Sigmoid colon (tissue), 7 donors: ENCODE measurements around the gene TMEM19. TPM values are rescaled to one million over a fixed set of nuclear protein-coding genes. Genes with fewer than 3 reads are reported as not detected.
"Not testable (repeated sequence)": the region's sequence is repeated elsewhere in the genome, so short reads cannot be mapped to it uniquely, and the experiment has no call there.

Experiments
- DNase-seq: peaks from one replicate; pipeline ENCODE4 v3.0.0-alpha.2; 2019
- H3K27ac ChIP-seq, 4 donors: fragments of 200-600 bp; sonication (generic); one replicate each; pipeline ENCODE4 v1.5.1; 2016 to 2019; ENCODE audit warnings: mild to moderate bottlenecking in 1 of 4
- H3K27me3 ChIP-seq, 3 donors: fragments of 200-600 bp; sonication (generic); one replicate each; pipeline ENCODE4 v1.5.1; 2019; ENCODE audit warnings: mild to moderate bottlenecking in 1 of 3
- H3K36me3 ChIP-seq, 4 donors: fragments of 200-600 bp; sonication (generic); one replicate each; pipeline ENCODE4 v1.5.1; 2016 to 2019
- H3K4me1 ChIP-seq, 4 donors: fragments of 200-600 bp; sonication (generic); one replicate each; pipeline ENCODE4 v1.5.1; 2017 to 2019
- H3K4me3 ChIP-seq, 4 donors: fragments of 200-600 bp; sonication (generic); one replicate each; pipeline ENCODE4 v1.5.1; 2017 to 2019; ENCODE audit warnings: mild to moderate bottlenecking in 2 of 4, moderate library complexity in 1 of 4
- H3K9me3 ChIP-seq, 4 donors: fragments of 200-600 bp in 3 of 4; sonication (generic) in 3 of 4; one replicate each; pipeline versions ENCODE4 v1.5.1 to v1.6.1; 2013 to 2019
- EP300 ChIP-seq, 4 donors: sonication (generic); formaldehyde crosslinking; IDR thresholded peaks; one replicate each; pipeline ENCODE4 v1.6.1; 2017; ENCODE audit warnings: antibody characterized with exemption in 4 of 4
- POLR2A ChIP-seq, 2 donors: fragments of 450-650 bp; IDR thresholded peaks; one replicate each; pipeline ENCODE4 v1.6.1; 2016; ENCODE audit warnings: antibody characterized with exemption in 2 of 2, mild to moderate bottlenecking in 2 of 2, moderate library complexity in 2 of 2
- POLR2AphosphoS5 ChIP-seq, 4 donors: sonication (generic); formaldehyde crosslinking; IDR thresholded peaks; one replicate each; pipeline ENCODE4 v1.6.1; 2017; ENCODE audit warnings: antibody characterized with exemption in 4 of 4
- WGBS, 2 donors: extraction: QIAGEN DNeasy Blood & Tissue Kit; methylation state at CpG; one replicate each; pipeline ENCODE4 v1.1.7; 2013; 5-methylcytosine and 5-hydroxymethylcytosine counted together
- intact Hi-C: fragments of 100-400 bp; cut with DNase I; formaldehyde crosslinking; loops from one replicate; pipeline ENCODE4 v1.15.1; 2023
- polyA plus RNA-seq, 3 donors: library from polyadenylated mRNA; stranded (reverse); fragments of 200-250 nt; gene quantifications; one replicate each; pipeline ENCODE4 v1.2.3, GENCODE V29; 2013
- total RNA-seq, 4 donors: library from RNA; depleted of rRNA; stranded (reverse); fragments of >200 nt; gene quantifications; one replicate each; pipeline ENCODE4 v1.1.0, GENCODE V29; 2016
- TF ChIP-seq, protein P1 (sequence below), 4 experiments: fragments of 450-650 bp in 3 of 4; fragments of 200-600 bp in 1 of 4; IDR thresholded peaks; one replicate each; pipeline ENCODE4 v1.5.1; 2016 to 2019; ENCODE audit warnings: antibody characterized with exemption in 4 of 4, mild to moderate bottlenecking in 3 of 4, moderate library complexity in 2 of 4
- donor health status: healthy with polysubstance abuse.
- donor health status: Bipolar disorder and iron deficiency.
- donor health status: healthy.

TMEM19 gene
- total and polyA plus RNA-seq, 7 donors = 3.6 to 23.5 (median 12.1) TPM

DNA sequence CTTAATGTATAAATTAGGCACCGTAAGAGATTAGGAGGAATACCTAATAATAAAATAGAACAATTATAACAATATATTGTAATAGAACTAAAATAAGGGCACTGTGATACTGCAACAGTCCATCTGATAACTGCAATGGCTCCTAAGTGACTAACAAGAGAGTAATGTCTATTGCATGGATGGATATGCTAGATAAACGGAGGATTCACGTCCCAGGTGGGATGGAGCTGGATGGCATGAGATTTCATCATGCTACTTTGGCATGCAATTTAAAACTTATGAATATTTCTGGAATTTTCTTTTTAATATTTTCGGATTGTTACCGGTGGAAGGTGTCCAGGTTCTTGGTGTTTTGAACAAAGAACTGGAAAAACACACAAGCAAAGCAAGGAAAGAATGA lies 2.2 kb upstream of the TMEM19 start:
- Histone ChIP-seq H3K36me3 (no peaks in the 10 kb centered on the region), H3K9me3 (no peaks in the 10 kb centered on the region), H3K27me3 (no peaks in the 10 kb centered on the region), H3K27ac (no peak overlapping the region), H3K4me3 (no peak overlapping the region), H3K4me1 (peaks cover 0 to 25% (median 21%) of the 10 kb centered on the region in 4 donors)
- intact Hi-C loops = no loop called here
- no peak for DNase-seq
- TF ChIP-seq, protein P1, sequence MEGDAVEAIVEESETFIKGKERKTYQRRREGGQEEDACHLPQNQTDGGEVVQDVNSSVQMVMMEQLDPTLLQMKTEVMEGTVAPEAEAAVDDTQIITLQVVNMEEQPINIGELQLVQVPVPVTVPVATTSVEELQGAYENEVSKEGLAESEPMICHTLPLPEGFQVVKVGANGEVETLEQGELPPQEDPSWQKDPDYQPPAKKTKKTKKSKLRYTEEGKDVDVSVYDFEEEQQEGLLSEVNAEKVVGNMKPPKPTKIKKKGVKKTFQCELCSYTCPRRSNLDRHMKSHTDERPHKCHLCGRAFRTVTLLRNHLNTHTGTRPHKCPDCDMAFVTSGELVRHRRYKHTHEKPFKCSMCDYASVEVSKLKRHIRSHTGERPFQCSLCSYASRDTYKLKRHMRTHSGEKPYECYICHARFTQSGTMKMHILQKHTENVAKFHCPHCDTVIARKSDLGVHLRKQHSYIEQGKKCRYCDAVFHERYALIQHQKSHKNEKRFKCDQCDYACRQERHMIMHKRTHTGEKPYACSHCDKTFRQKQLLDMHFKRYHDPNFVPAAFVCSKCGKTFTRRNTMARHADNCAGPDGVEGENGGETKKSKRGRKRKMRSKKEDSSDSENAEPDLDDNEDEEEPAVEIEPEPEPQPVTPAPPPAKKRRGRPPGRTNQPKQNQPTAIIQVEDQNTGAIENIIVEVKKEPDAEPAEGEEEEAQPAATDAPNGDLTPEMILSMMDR (IDR thresholded peaks at IDR 0.05) = no peak
- WGBS, 2 donors = 94 to 97% methylated on average over 5 of the region's 5 CpGs

DNA sequence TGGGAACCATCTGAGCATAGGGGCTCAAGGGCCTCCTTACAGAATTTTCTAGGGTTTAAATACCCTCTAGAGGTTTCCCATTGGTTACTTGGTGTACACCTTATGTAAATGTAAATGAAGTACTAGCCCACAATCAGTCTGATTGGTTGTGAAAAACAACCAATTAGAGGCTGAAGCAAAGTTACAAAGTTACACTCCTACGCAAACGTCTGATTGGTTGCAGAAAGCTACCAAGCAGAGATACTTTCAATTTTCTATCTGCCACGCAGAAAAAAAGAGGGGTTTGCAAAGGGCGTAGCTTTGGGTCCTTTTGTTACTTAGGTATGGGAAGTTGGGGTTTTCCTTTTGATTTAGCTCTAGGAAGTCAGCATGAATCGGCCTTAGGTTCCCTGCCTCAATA lies 1.8 kb upstream of the TMEM19 start:
- WGBS, 2 donors = 59 to 77% methylated on average over 5 of the region's 5 CpGs
- no peak overlapping the region for H3K4me3 ChIP-seq
- H3K9me3 ChIP-seq = no peaks in the 10 kb centered on the region
- peaks cover 0 to 30% (median 24%) of the 10 kb centered on the region in 4 donors for H3K4me1 ChIP-seq
- intact Hi-C loops = no loop called here
- no peak overlapping the region for H3K27ac ChIP-seq
- no peaks in the 10 kb centered on the region for H3K36me3 ChIP-seq
- TF ChIP-seq, protein P1 (IDR thresholded peaks at IDR 0.05) = no peak
- TF ChIP-seq POLR2AphosphoS5 (IDR thresholded peaks at IDR 0.05) (no peak), POLR2A (IDR thresholded peaks at IDR 0.05) (no peak), EP300 (IDR thresholded peaks at IDR 0.05) (no peak)
- DNase-seq = no peak
- H3K27me3 ChIP-seq = no peaks in the 10 kb centered on the region

DNA sequence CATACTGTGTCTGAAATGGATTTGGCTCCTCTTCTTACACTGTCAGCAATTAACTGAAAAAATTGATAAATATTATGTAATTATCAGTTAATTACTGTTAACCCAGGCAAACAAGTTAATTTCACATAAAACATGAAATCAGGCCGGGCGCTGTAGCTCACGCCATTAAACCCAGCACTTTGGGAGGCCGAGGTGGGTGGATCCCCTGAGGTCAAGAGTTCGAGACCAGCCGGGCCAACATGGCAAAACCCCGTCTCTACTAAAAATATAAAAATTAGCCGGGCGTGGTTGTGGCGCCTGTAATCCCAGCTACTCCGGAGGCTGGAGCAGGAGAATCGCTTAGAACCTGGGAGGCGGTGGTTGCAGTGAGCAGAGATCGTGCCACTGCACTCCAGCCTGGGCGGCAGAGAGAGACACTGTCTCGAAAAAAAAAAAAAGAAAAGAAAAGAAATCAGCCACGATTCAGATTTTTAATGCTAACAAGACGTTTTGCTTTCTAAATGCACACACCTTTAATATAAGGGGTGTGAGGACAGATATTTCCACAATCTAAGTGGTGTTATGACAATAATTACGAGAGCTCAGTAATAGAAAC lies 473 bp upstream of the TMEM19 start:
- intact Hi-C loops = no loop called here

DNA sequence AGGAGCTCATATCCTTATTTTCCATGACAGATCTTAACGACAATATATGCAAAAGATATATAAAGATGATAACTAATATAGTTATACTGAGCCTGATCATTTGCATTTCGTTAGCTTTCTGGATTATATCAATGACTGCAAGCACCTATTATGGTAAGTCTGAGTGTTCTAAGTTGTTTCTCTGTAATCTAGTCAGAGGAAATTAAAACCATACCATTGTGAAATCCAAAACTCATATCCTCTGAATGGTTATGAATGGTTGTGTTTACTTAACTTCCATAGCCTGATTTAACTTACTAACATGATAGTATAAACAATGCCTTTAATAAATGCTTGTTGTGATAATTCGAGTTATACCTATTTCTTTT lies 760 bp downstream of the TMEM19 start:
- intact Hi-C loops = loop anchor here (2.0 kb wide), 2 partner anchors 24 to 68 kb away; partner anchors contain the start of genes RAB21 and ZFC3H1
- DNase-seq = no peak
- peaks cover 0 to 34% (median 25%) of the 10 kb centered on the region in 4 donors for H3K4me1 ChIP-seq
- WGBS, 2 donors = 2 to 13% methylated on average over 3 of the region's 3 CpGs
- TF ChIP-seq, protein P1 (IDR thresholded peaks at IDR 0.05) = no peak
- TF ChIP-seq EP300 (IDR thresholded peaks at IDR 0.05) (no peak), POLR2AphosphoS5 (IDR thresholded peaks at IDR 0.05) (no peak), POLR2A (IDR thresholded peaks at IDR 0.05) (no peak)
- no peaks in the 10 kb centered on the region for H3K27me3 ChIP-seq
- no peaks in the 10 kb centered on the region for H3K9me3 ChIP-seq
- H3K4me3 ChIP-seq = peak overlapping the region; percentile 71 to 85 (median 74)
- H3K36me3 ChIP-seq = no peaks in the 10 kb centered on the region
- peak overlapping the region; percentile 91 to 95 (median 92) for H3K27ac ChIP-seq

More for the DNA sequence above, 473 bp upstream of the TMEM19 start:
- H3K4me3 ChIP-seq = peak overlapping the region; percentile 71 to 85 (median 74)
- H3K27me3 ChIP-seq = no peaks in the 10 kb centered on the region
- TF ChIP-seq POLR2A (IDR thresholded peaks at IDR 0.05) (no peak), POLR2AphosphoS5 (IDR thresholded peaks at IDR 0.05) (no peak), EP300 (IDR thresholded peaks at IDR 0.05) (no peak)
- TF ChIP-seq, protein P1 (IDR thresholded peaks at IDR 0.05) = no peak
- H3K9me3 ChIP-seq = no peaks in the 10 kb centered on the region
- H3K36me3 ChIP-seq = no peaks in the 10 kb centered on the region
- no peak for DNase-seq
- peaks cover 0 to 34% (median 25%) of the 10 kb centered on the region in 4 donors for H3K4me1 ChIP-seq
- 8 to 36% methylated on average over 19 of the region's 19 CpGs for WGBS, 2 donors
- H3K27ac ChIP-seq = peak overlapping the region; percentile 91 to 95 (median 92)

DNA sequence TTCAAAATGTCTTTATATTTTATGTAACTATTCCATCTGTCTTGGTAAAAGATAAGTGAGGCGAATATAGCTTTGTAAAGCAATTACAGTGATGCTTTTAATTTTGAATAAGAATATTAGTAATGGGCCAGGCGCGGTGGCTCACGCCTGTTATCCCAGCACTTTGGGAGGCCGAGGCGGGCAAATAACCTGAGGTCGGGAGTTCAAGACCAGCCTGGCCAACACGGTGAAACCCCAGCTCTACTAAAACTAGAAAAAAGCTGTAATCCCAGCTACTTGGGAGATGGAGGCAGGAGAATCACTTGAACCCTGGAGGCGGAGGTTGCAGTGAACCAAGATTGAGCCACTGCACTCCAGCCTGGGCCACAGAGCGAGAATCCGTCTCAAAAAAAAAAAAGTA lies 1.3 kb downstream of the TMEM19 start:
- Histone ChIP-seq H3K4me1 (peaks cover 0 to 34% (median 25%) of the 10 kb centered on the region in 4 donors), H3K4me3 (peak overlapping the region; percentile 71 to 85 (median 74)), H3K27ac (peak overlapping the region in 3 of 4 donors; percentile 91 to 95 (median 93))
- intact Hi-C loops = loop anchor here (2.0 kb wide), 2 partner anchors 24 to 68 kb away; partner anchors contain the start of genes RAB21 and ZFC3H1
- DNase-seq, H3K36me3 ChIP-seq, H3K9me3 ChIP-seq, H3K27me3 ChIP-seq: not testable (repeated sequence)
- 29 to 87% methylated on average over 11 of the region's 11 CpGs for WGBS, 2 donors
